Endodermal cell (in vitro differentiated cells): Measurements from ENCODE around the gene TAS2R60. TPM values are rescaled to one million over a fixed set of nuclear protein-coding genes. Genes with fewer than 3 reads are reported as not detected.
A peak's percentile ranks its signal among the peaks of the same experiment; 100 is the strongest.

ENCODE experiments used
- DNase-seq: peaks from one replicate; pipeline ENCODE4 v3.0.0-alpha.2; 2017
- H3K27ac ChIP-seq: 2 replicates; pipeline ENCODE4 v1.5.1; 2013; ENCODE audit warnings: mild to moderate bottlenecking, low read depth, low read length, moderate library complexity
- H3K27me3 ChIP-seq: 2 replicates; pipeline ENCODE4 v1.6.1; 2013; ENCODE audit warnings: mild to moderate bottlenecking, low read length, moderate library complexity; ENCODE audit not compliant: insufficient read depth, control insufficient read depth, poor library complexity, severe bottlenecking
- H3K36me3 ChIP-seq: 2 replicates; pipeline ENCODE4 v1.7.0; 2013; ENCODE audit warnings: mild to moderate bottlenecking, low read length, moderate library complexity; ENCODE audit not compliant: control insufficient read depth, insufficient read depth
- H3K4me1 ChIP-seq: one replicate; pipeline ENCODE4 v1.7.0; 2013; ENCODE audit warnings: low read length; ENCODE audit not compliant: control insufficient read depth, insufficient read depth
- H3K4me3 ChIP-seq: 2 replicates; pipeline ENCODE4 v1.5.1; 2013; ENCODE audit warnings: mild to moderate bottlenecking, low read length, moderate library complexity
- H3K9ac ChIP-seq: 2 replicates; pipeline ENCODE4 v1.6.1; 2013; ENCODE audit warnings: mild to moderate bottlenecking, low read length, moderate library complexity; ENCODE audit not compliant: poor library complexity, severe bottlenecking; ENCODE audit errors: extremely low read depth
- H3K9me3 ChIP-seq: 2 replicates; pipeline ENCODE4 v1.6.1; 2013; ENCODE audit warnings: mild to moderate bottlenecking, low read length, moderate library complexity; ENCODE audit not compliant: control insufficient read depth
- H3K27ac Mint-ChIP-seq: 2 replicates; pipeline ENCODE4 v1.8.0; 2020; ENCODE audit warnings: mixed read lengths
- H3K27me3 Mint-ChIP-seq: 2 replicates; pipeline ENCODE4 v1.8.0; 2021; ENCODE audit warnings: mild to moderate bottlenecking, mixed read lengths; ENCODE audit not compliant: insufficient read depth
- H3K36me3 Mint-ChIP-seq: 2 replicates; pipeline ENCODE4 v1.8.0; 2020; ENCODE audit warnings: low read depth, mixed read lengths
- H3K4me1 Mint-ChIP-seq: 2 replicates; pipeline ENCODE4 v1.8.0; 2020; ENCODE audit warnings: mixed read lengths
- H3K4me3 Mint-ChIP-seq: 2 replicates; pipeline ENCODE4 v1.8.0; 2020; ENCODE audit warnings: mild to moderate bottlenecking, moderate library complexity, mixed read lengths
- H3K9me3 Mint-ChIP-seq: 2 replicates; pipeline ENCODE4 v1.8.0; 2020; ENCODE audit warnings: mild to moderate bottlenecking, mixed read lengths
- CTCF ChIP-seq: fragments of 200-600 bp; sonication (generic); conservative IDR thresholded peaks from 2 replicates; pipeline ENCODE4 v1.5.0; 2021; ENCODE audit warnings: antibody characterized with exemption, mild to moderate bottlenecking
- WGBS, 2 experiments: methylation state at CpG; one replicate each; pipeline versions ENCODE4 v1.1.5 to v1.1.7; 2013; ENCODE audit warnings: missing lambda C conversion rate in 2 of 2, mixed read lengths in 1 of 2; ENCODE audit not compliant: insufficient coverage in 1 of 2, insufficient read length in 1 of 2; 5-methylcytosine and 5-hydroxymethylcytosine counted together
- long read RNA-seq, 4 experiments: library from polyadenylated mRNA in 2 of 4; library from RNA in 1 of 4; library from capped mRNA in 1 of 4; stranded (forward) in 3 of 4; unstranded in 1 of 4; transcript quantifications; one replicate each; pipeline ENCODE4 v2.0.0, GENCODE V29; 2020 to 2021; ENCODE audit warnings: inconsistent platforms in 1 of 4
- polyA plus RNA-seq, 2 experiments: library from polyadenylated mRNA; stranded (reverse); fragments of 50-300 nt; gene quantifications; one replicate each; pipeline ENCODE4 v1.2.3, GENCODE V29; 2013
- total RNA-seq, 2 donors: library from RNA; stranded (reverse); fragmentation: NEBNext Ultra II Directional in 1 of 2; extraction: Animal tissue kit (Norgen Biotek cat#: 25700) in 1 of 2; gene quantifications; 2 replicates in 1 of 2; 3 replicates in 1 of 2; pipeline ENCODE4 v1.2.1, GENCODE V29; 2021

TAS2R60 gene, protein sequence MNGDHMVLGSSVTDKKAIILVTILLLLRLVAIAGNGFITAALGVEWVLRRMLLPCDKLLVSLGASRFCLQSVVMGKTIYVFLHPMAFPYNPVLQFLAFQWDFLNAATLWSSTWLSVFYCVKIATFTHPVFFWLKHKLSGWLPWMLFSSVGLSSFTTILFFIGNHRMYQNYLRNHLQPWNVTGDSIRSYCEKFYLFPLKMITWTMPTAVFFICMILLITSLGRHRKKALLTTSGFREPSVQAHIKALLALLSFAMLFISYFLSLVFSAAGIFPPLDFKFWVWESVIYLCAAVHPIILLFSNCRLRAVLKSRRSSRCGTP
- under 1 TPM in 1 of 2 donors, not detected in 1; 0.37 TPM for total RNA-seq
- polyA plus RNA-seq (2013, experiment 1 of 2), result not detected
- not detected for polyA plus RNA-seq (2013, experiment 2 of 2)
- long read RNA-seq, experiment 1, result 0 reads
- long read RNA-seq, experiment 2, result 0 reads
- long read RNA-seq, experiment 3, result 0 reads
- long read RNA-seq, experiment 4, result 0 reads

GRCh38 chr7:143443153-143443552, at the start of gene TAS2R60:
TAS2R60 (plus strand) TSS chr7:143443453; CDS start chr7:143443453, 0 bp downstream.
- no peak for DNase-seq
- TF ChIP-seq CTCF, result no peak
- Histone ChIP-seq H3K9ac (no peak within 1 kb of the TSS), H3K27ac (no peak within 1 kb of the TSS), H3K36me3 (no peaks in the 10 kb centered on the region), H3K4me1 (no peaks in the 10 kb centered on the region), H3K9me3 (no peaks in the 10 kb centered on the region), H3K4me3 (no peak within 1 kb of the TSS), H3K27me3 (no peaks in the 10 kb centered on the region)
- H3K4me3 Mint-ChIP-seq, result no peak within 1 kb of the TSS
- H3K27ac Mint-ChIP-seq, result no peak within 1 kb of the TSS
- no peaks in the 10 kb centered on the region for H3K27me3 Mint-ChIP-seq
- H3K4me1 Mint-ChIP-seq, result no peaks in the 10 kb centered on the region
- 80 to 92% methylated on average over 2 to 4 of the region's 4 CpGs for WGBS, 2 experiments
- no peaks in the 10 kb centered on the region for H3K36me3 Mint-ChIP-seq
- no peaks in the 10 kb centered on the region for H3K9me3 Mint-ChIP-seq

- Mint-ChIP-seq H3K4me3 (no peak overlapping the region), H3K27me3 (no peaks in the 10 kb centered on the region), H3K9me3 (no peaks in the 10 kb centered on the region), H3K36me3 (peaks cover 79% of the 10 kb centered on the region), H3K4me1 (no peaks in the 10 kb centered on the region), H3K27ac (no peak overlapping the region)
- H3K27me3 ChIP-seq, result no peaks in the 10 kb centered on the region
- H3K36me3 ChIP-seq, result peaks cover 39% of the 10 kb centered on the region
- no peaks in the 10 kb centered on the region for H3K9me3 ChIP-seq
- H3K4me1 ChIP-seq, result no peaks in the 10 kb centered on the region
- 92 to 94% methylated on average over 4 to 6 of the region's 6 CpGs for WGBS, 2 experiments
- no peak overlapping the region for H3K4me3 ChIP-seq
- no peak for TF ChIP-seq CTCF
- H3K9ac ChIP-seq, result no peak overlapping the region
- peak; percentile 44 for DNase-seq
- no peak overlapping the region for H3K27ac ChIP-seq
Observed at GRCh38 chr7:143394068-143394467, 49.2 kb upstream of the TAS2R60 start.

DNA sequence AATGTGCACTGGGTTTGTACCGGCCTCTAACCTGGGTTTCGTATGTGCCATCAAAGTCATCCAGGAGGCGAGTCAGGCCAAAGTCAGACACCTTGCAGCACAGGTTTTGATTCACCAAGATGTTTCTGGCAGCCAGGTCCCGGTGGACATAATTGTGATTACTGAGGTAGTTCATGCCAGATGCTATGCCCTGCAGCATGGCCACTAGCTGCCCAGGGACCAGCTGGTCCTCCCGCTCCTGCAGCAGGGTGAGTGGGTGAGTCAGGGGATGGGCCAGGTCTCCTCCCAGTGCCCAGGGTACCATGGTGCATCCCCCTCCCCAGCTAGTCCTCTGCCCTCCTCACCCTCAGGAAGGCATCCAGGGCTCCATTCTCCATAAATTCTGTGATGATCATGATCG, 48.5 kb upstream of the TAS2R60 start:
- no peak overlapping the region for H3K4me3 Mint-ChIP-seq
- H3K36me3 Mint-ChIP-seq, result peaks cover 77% of the 10 kb centered on the region
- H3K27me3 Mint-ChIP-seq, result no peaks in the 10 kb centered on the region
- no peak for TF ChIP-seq CTCF
- no peak overlapping the region for H3K27ac Mint-ChIP-seq
- Histone ChIP-seq H3K27me3 (no peaks in the 10 kb centered on the region), H3K4me1 (no peaks in the 10 kb centered on the region), H3K4me3 (no peak overlapping the region), H3K9me3 (no peaks in the 10 kb centered on the region), H3K27ac (no peak overlapping the region), H3K9ac (no peak overlapping the region), H3K36me3 (peaks cover 32% of the 10 kb centered on the region)
- H3K9me3 Mint-ChIP-seq, result no peaks in the 10 kb centered on the region
- WGBS, 2 experiments, result 79 to 83% methylated on average over 5 to 6 of the region's 6 CpGs
- DNase-seq, result no peak
- no peaks in the 10 kb centered on the region for H3K4me1 Mint-ChIP-seq
